Esophagus squamous epithelium (tissue), 5 donors: Measurements from ENCODE around the gene SLC41A1. TPM values are rescaled to one million over a fixed set of nuclear protein-coding genes. Genes with fewer than 3 reads are reported as not detected.

Source experiments
- DNase-seq: peaks from one replicate; lab custom pipeline; 2025; lab: John Stamatoyannopoulos, UW
- H3K27ac ChIP-seq, 4 donors: fragments of 200-600 bp; sonication (generic); one replicate each; pipeline ENCODE4 v1.5.1; 2016 to 2019; ENCODE audit warnings: mild to moderate bottlenecking in 1 of 4
- H3K27me3 ChIP-seq, 4 donors: fragments of 200-600 bp; sonication (generic); 1 replicate in 3 of 4; 2 replicates in 1 of 4; pipeline versions ENCODE4 v1.5.1 to v1.6.0; 2017 to 2021; ENCODE audit warnings: antibody characterized with exemption in 1 of 4
- H3K36me3 ChIP-seq, 3 donors: fragments of 200-600 bp; sonication (generic); one replicate each; pipeline ENCODE4 v1.5.1; 2016 to 2019
- H3K4me1 ChIP-seq, 3 donors: fragments of 200-600 bp; sonication (generic); one replicate each; pipeline ENCODE4 v1.5.1; 2017 to 2019
- H3K4me3 ChIP-seq, 4 donors: fragments of 200-600 bp; sonication (generic); 1 replicate in 3 of 4; 2 replicates in 1 of 4; pipeline ENCODE4 v1.5.1; 2016 to 2019; ENCODE audit warnings: mild to moderate bottlenecking in 2 of 4, moderate library complexity in 1 of 4
- H3K9me3 ChIP-seq, 3 donors: fragments of 200-600 bp; sonication (generic); one replicate each; pipeline ENCODE4 v1.5.1; 2016 to 2019
- CTCF ChIP-seq, 6 experiments: fragments of 450-650 bp in 4 of 6; fragments of 200-600 bp in 2 of 6; sonication (generic) in 2 of 6; IDR thresholded peaks; one replicate each; pipeline ENCODE4 v1.5.1; 2016 to 2019; ENCODE audit warnings: antibody characterized with exemption in 6 of 6, mild to moderate bottlenecking in 4 of 6, moderate library complexity in 4 of 6
- POLR2A ChIP-seq, 4 donors: fragments of 450-650 bp; IDR thresholded peaks; one replicate each; pipeline ENCODE4 v1.6.1; 2017; ENCODE audit warnings: antibody characterized with exemption in 4 of 4, mild to moderate bottlenecking in 4 of 4, moderate library complexity in 3 of 4
- WGBS, 2 donors: methylation state at CpG; one replicate each; pipeline ENCODE4 v1.1.5; 2018; 5-methylcytosine and 5-hydroxymethylcytosine counted together
- intact Hi-C: fragments of 100-400 bp; cut with DNase I; formaldehyde crosslinking; loops from one replicate; pipeline ENCODE4 v1.15.0; 2022
- total RNA-seq, 4 donors: library from RNA; depleted of rRNA; stranded (reverse); fragments of >200 nt; gene quantifications; one replicate each; pipeline ENCODE4 v1.1.0, GENCODE V29; 2016
- donor health status: DM: yes; HTN: yes; CAD: no.

Gene SLC41A1
- total RNA-seq, 4 donors from 2014 or later = 5.2 to 14.1 (median 8.3) TPM

- Histone ChIP-seq H3K4me1 (peaks cover 4 to 38% (median 14%) of the 10 kb centered on the region in 3 donors), H3K9me3 (no peaks in the 10 kb centered on the region), H3K4me3 (no peak overlapping the region), H3K27me3 (no peaks in the 10 kb centered on the region), H3K36me3 (peaks cover 0 to 19% (median 8%) of the 10 kb centered on the region in 3 donors), H3K27ac (no peak overlapping the region)
- DNase-seq = no peak
- no peak for TF ChIP-seq POLR2A (IDR thresholded peaks at IDR 0.05)
- no peak for TF ChIP-seq CTCF (IDR thresholded peaks at IDR 0.05)
- 71 to 84% methylated on average over 4 of the region's 4 CpGs for WGBS, 2 donors
- intact Hi-C loops = no loop called here
Measured at GRCh38 chr1:205803986-205804385, 9.0 kb downstream of the SLC41A1 start.

GRCh38 chr1:205802060-205802459 lies 10.9 kb downstream of the SLC41A1 start:
- H3K27ac ChIP-seq = no peak overlapping the region
- no peaks in the 10 kb centered on the region for H3K27me3 ChIP-seq
- H3K9me3 ChIP-seq = no peaks in the 10 kb centered on the region
- peaks cover 3 to 38% (median 18%) of the 10 kb centered on the region in 3 donors for H3K36me3 ChIP-seq
- WGBS, 2 donors = 80 to 95% methylated on average over 4 to 6 of the region's 8 CpGs
- H3K4me3 ChIP-seq = no peak overlapping the region
- intact Hi-C loops = no loop called here
- no peak for DNase-seq
- TF ChIP-seq POLR2A (IDR thresholded peaks at IDR 0.05) (no peak), CTCF (IDR thresholded peaks at IDR 0.05) (no peak)
- H3K4me1 ChIP-seq = peaks cover 4 to 35% (median 9%) of the 10 kb centered on the region in 3 donors

GRCh38 chr1:205800981-205801703 lies 11.9 kb downstream of the SLC41A1 start:
- no peak for DNase-seq
- no peak for TF ChIP-seq CTCF (IDR thresholded peaks at IDR 0.05)
- TF ChIP-seq POLR2A (IDR thresholded peaks at IDR 0.05) = no peak
- Histone ChIP-seq H3K27me3 (no peaks in the 10 kb centered on the region), H3K9me3 (no peaks in the 10 kb centered on the region), H3K4me1 (peaks cover 4 to 31% (median 9%) of the 10 kb centered on the region in 3 donors), H3K27ac (no peak overlapping the region), H3K4me3 (no peak overlapping the region), H3K36me3 (peaks cover 4 to 47% (median 19%) of the 10 kb centered on the region in 3 donors)
- 67 to 73% methylated on average over 2 to 4 of the region's 7 CpGs for WGBS, 2 donors
- intact Hi-C loops = no loop called here

GRCh38 chr1:205800427-205800826 lies 12.6 kb downstream of the SLC41A1 start:
- intact Hi-C loops = no loop called here
- Histone ChIP-seq H3K9me3 (no peaks in the 10 kb centered on the region), H3K27me3 (no peaks in the 10 kb centered on the region), H3K27ac (no peak overlapping the region), H3K36me3 (peaks cover 4 to 55% (median 19%) of the 10 kb centered on the region in 3 donors), H3K4me3 (no peak overlapping the region), H3K4me1 (peaks cover 0 to 24% (median 5%) of the 10 kb centered on the region in 3 donors)
- TF ChIP-seq POLR2A (IDR thresholded peaks at IDR 0.05) (no peak), CTCF (IDR thresholded peaks at IDR 0.05) (no peak)
- DNase-seq = no peak
- 70 to 78% methylated on average over 2 to 3 of the region's 7 CpGs for WGBS, 2 donors

- no peak for TF ChIP-seq POLR2A (IDR thresholded peaks at IDR 0.05)
- no peak for TF ChIP-seq CTCF (IDR thresholded peaks at IDR 0.05)
- no peak overlapping the region for H3K4me3 ChIP-seq
- intact Hi-C loops = loop anchor here (10.0 kb wide), 1 partner anchor 116 kb away; no protein-coding TSS in a partner anchor
- no peak for DNase-seq
- H3K27ac ChIP-seq = no peak overlapping the region
- 39 to 48% methylated on average over 4 to 5 of the region's 5 CpGs for WGBS, 2 donors
- H3K9me3 ChIP-seq = no peaks in the 10 kb centered on the region
- peaks cover 4 to 72% (median 19%) of the 10 kb centered on the region in 3 donors for H3K36me3 ChIP-seq
- H3K4me1 ChIP-seq = peaks cover 0 to 8% (median 0%) of the 10 kb centered on the region in 3 donors
- H3K27me3 ChIP-seq = no peaks in the 10 kb centered on the region
Measured at GRCh38 chr1:205798577-205798976, 14.4 kb downstream of the SLC41A1 start.
